GM21529 (cell line): ENCODE data around the gene SCGB3A2.

ENCODE experiments used
- ATAC-seq: cut with Tn5 transposase; IDR thresholded peaks from one replicate; pipeline ENCODE4 v1.9.1; 2021; ENCODE audit not compliant: unreplicated experiment

The SCGB3A2 gene

DNA sequence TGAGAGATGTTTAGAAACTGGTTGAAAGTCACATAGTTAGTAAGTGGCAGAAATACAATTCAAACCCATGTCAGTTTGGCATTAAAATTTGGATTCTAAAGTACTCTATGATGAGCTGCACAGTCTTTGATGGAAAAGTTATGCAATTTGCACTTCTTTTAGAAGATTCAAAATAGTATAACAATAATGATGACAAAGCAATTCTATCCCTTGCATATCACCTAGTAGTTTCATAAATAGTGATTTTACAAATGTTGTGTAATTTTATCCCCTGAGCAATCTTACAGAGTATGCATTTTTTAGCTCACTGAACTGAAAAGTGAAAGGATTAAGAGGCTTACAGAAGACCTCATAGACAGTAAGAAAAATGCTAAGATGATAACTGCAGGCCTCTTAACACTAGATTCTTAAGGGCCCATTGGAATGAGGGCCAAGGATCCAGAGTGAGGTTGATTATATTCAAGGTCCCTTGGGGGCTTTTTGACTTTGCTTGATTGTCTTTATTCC lies 24.2 kb downstream of the SCGB3A2 start:
- ATAC-seq = no peak

DNA sequence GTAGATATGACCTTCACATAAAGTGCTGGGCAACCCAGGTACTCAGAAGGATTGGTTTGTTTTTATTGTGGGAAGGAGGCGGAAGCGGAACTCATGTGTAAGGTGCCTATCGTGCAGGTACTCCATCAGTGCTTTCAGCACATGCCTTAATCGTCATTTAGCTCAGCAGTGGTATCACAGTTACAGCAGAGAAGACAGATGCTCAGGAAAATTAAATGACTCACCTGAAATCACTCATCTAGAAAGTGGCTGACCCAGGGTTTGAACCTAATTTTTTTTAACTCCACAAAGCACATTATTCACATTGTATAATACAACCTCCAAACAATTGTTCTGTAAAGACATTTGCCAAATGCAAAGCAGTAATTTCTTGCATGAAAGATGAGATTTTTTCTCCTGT lies 25.6 kb downstream of the SCGB3A2 start:
- ATAC-seq = no peak

DNA sequence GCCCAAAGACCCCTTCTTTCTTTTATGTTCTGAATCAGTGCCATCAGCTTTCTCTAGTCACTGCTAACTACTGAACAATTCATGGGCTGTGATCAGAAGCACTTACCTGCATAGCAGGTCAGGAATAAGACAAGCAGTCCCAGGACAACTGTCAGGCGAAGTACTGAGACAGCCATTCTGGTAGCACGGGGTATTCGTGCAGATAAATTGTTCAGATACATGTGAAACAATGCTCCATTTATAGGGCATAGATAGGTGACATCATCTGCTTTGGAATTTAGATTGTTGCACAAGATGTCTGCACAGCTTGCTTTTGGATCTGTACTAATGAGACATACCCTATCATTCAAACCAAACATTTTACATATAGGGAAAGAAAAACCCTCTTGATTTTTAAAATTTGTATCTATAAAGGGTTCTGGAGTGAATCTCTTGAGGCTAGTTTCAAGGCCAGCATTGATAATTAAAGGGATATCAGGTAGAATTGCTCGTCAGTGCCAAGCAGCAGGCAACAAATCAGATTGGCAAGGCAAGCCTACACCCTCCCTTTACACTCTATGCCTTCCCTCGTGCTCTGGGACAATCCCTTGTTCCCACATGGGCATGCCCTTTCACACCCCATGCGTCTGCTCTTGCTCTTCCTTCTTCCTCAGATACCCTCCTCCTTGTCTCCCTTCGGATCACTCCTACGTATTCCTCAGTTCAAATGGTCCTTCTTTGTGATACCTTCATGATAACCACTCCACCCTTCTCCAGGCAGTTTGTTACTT lies 28.0 kb downstream of the SCGB3A2 start, which contains the start of gene C5orf46:
Gene C5orf46 (minus strand): TSS at position 213 of the 770 bp plus-strand sequence. CDS start 37 bp downstream, at position 176.
- ATAC-seq = no peak

DNA sequence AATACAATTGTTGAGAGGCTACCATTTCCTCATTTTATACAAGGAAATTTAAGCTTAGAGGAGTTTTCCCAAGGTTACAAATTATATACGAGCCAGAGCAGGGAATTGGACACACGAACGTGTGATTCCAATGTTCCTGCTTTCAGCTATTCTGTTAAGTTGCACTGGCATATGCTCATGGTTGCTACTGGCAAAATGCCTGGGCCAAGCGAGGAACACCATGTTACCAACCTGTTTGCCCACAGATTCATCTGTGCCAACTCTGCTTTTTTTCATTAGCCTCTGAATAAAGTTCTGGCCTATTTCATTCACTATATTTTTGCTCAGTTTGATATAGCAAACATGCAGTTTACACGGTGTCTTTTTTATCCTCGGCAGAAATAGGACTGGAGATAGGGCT lies 32.9 kb downstream of the SCGB3A2 start:
- ATAC-seq = no peak

DNA sequence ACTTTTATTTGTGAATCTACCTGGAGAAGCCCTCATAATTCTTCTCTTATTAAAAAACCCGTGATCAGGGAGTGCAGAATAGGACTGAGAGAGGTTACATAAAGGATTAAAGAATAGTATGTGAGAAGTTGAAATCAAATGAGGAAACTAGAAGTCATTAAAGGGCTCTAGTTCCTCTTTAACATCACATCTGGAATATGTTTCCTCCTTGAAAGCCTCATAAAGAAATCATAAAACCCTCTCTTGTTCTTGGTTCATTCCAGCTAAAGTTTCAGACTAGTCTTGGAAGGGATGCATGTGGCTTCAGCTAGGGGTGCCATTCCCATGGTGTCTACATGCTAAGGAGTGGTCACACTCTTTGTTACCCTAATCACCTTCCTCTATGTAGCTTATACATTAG lies 33.5 kb downstream of the SCGB3A2 start:
- ATAC-seq = no peak

DNA sequence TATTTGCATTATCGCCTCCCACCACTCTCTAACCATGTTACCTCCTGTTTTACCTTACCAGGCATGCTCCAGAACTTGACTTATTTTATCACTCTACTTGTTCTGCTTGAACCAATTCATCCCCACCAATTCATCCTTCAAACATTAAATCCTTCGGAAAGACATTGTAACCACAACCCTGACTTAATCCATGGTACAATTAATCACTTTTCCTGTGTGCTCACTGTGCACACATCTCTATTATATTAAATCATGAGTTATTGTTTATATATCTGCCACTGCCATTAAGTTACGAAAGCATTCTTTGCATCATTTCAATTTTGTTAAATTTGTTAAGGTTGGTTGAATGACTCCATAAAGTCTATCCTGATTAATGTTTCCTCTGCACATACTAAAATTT lies 35.3 kb downstream of the SCGB3A2 start:
- no peak for ATAC-seq

DNA sequence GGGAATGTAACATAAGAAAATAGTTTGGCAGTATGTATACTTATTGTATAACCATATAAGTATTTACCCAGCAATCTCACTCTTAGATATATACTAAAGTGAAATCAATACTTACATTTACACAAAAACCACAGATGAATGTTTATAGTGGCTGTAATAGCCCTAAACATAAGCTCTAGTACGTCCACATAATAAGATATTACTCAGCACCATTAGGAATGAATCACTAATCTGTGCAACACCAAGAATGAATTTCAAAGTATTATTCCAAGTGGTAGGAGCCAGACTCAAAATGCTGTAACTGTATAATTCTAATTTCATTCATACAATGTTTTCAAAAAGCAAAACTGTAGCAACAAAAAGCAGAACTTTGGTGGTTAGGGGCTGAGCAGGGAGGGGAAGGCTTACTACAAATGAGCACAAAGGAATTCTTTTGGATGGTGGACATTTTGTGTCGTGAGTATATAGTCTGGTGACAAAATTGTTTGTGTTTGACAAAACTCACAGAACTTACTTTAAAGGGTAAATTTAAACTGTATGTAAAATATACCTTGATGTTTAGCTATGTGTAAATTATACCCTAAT lies 39.7 kb downstream of the SCGB3A2 start:
- no peak for ATAC-seq

DNA sequence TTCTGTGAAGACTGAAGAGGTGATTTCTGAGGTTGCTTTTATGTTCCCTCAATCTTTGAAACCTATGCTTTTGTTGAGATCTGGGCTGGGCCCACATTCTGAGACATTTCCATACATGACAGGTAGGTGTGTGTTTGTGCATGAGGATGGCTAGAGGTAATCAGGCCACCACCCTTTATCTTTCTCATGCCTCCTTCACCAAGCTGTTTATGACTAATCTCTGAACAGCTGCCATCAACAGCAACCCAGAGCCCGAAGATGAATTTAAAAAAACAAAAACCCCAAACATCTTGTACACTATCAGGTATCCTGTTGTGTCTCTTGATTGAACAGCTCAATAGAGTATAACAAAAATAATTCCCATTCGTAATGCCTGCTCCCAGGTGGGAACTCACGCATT lies 40.4 kb downstream of the SCGB3A2 start:
- ATAC-seq = no peak

DNA sequence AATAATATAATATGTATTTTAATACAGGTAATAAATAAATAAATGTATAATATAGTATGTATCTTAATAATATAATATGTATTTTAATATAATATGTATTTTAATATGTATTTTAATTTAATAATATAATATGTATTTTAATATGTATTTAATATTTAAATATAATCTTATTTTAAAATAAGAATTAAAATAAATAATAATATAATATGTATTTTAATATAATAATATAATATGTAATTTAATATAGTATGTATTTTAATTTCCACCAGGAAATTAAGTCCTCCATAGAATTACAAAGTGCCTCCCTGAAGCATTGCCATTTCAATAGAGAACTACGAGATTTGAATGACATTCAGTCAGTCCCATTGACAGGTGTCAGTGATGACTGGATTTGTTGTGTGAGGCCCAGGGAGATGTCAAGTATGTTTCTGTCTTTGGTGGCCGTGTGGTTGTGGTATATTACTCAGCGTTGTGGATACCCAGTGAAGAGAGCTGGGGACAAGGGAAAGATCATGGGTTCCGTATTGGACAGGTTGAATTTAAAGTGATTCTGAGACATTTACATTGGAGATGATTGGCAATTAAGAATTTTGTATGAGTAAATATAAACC lies 42.0 kb downstream of the SCGB3A2 start:
- no peak for ATAC-seq

DNA sequence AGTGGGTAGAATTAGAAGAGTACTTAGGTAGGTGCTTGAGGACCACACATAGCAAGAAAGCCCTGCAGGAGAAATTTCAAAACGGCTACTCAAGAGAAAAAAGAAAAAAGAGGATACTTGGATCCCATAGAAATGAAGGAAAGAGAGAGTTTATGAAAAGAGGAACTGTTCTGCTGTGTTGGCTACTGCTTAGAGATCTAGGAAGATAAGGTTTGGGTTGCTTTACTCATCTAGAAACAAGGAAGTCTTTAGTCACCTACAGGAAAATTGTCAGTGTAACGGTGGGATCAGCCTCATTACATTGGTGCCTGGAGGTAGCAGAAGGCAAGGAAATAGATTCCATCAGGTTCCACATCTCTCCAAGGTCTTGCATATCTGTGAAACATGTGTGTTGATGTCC lies 42.6 kb downstream of the SCGB3A2 start:
- no peak for ATAC-seq

DNA sequence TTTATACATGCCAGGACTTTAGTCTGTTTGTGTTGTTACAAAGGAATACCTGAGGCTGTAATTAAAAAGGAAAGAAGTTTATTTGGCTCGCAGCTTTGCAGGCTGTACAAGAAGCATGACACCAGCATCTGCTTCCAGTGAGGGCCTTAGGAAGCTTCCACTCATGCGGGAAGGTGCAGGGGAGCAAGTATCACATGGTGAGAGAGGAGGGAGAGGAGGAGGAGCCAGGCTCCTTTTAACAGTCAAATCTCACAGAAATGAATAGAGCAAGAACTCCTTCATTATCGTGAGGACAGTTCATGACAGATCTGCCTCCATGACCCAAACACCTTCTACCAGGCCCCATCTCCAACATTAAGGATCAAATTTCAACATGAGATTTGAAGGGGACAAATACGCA lies 46.5 kb downstream of the SCGB3A2 start:
- ATAC-seq = no peak

DNA sequence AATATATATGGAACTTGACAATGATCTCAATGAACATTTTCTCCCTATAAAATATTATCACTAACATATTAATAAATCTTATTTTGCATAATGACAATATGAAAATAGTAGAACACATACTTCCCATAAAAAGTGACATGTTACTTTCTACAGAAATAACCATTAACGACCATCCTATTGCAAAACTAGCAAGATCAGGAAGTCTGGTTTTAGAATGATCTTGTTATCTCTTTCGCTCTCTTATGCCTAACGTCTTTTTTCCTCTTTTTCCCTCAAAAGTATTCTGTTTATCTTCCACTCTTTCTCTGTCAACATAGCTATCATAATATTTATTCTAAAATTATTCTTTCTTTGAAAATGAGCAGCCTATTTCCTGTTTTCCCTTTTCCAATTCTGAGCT lies 49.4 kb downstream of the SCGB3A2 start:
- no peak for ATAC-seq

DNA sequence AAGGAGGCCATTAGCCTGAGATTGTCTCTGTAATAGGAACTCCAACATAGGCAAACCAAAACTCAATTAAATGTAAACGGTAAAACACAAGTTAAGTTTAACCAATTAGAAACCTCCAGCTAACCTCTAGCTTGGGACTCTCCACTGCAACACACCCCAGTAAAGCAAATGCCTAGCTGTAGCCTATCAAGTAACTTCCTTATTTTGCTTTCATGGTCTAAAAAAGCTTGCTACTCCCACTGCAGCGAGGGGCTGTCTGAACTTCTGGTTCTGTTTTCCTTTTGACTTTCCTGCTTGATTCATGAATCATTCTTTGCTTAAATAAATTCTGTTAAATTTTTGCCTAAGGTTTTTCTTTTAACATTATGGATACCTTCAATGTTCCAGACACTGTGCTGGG lies 52.3 kb downstream of the SCGB3A2 start:
- ATAC-seq = peak; percentile 90
